SH-SY5Y (cell line): ENCODE measurements around the gene CYP2S1.

Experiments
- GATA2 ChIP-seq: IDR thresholded peaks from 2 replicates; pipeline ENCODE4 v1.6.1; 2011; ENCODE audit warnings: mild to moderate bottlenecking, low read depth, low read length
- GATA3 ChIP-seq: IDR thresholded peaks from 2 replicates; pipeline ENCODE4 v1.6.1; 2011; ENCODE audit warnings: low read depth, mild to moderate bottlenecking, low read length, moderate library complexity

CYP2S1 gene

DNA sequence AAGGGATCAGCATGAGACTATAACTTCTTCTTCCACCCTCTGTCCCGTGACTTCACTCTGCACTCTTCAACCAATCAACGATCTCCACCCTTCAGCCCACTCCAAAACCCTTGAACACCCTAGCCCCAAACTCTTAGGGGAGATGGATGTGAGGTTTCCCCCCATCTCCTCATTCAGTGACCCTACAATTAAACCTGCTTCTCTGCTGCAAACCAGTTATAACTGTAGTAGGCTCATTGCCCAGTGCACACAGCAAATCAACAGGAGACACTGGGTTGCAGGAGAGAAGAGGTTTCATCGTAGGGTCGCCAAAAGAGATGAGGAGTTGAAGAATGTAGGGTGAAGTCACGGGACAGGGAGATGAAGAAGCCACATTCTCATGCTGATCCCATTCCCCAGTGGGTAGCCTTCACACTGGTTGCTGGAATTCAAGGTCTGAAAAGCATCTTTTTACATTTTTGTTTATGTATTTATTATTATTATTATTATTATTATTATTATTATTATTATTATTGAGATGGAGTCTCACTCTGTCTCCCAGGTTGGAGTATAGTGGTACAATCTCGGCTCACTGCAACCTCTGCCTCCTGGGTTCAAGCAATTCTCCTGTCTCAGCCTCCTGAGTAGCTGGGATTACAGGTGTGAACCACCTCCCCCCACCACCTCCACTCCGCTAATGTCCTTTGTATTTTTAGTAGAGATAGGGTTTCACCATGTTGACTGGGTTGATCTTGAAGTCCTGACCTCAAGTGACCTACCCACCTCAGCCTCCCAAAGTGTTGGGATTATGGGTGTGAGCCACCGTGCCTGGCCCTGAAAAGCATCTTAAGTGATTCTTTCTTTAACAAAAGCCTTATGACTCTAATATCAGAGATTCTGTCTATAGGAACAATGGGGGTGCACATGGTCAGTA is 5.8 kb upstream of the CYP2S1 start:
- TF ChIP-seq GATA2 (no peak), GATA3 (no peak)

- TF ChIP-seq GATA3 (no peak), GATA2 (no peak)
These were observed 5.1 kb upstream of the CYP2S1 start for GRCh38 chr19:41187884-41188279.

- no peak for TF ChIP-seq GATA3
- TF ChIP-seq GATA2: no peak
These were observed 3.5 kb upstream of the CYP2S1 start for GRCh38 chr19:41189425-41190065.

- TF ChIP-seq GATA3 (no peak), GATA2 (no peak)
These were observed 574 bp downstream of the CYP2S1 start for GRCh38 chr19:41193430-41194156.

DNA sequence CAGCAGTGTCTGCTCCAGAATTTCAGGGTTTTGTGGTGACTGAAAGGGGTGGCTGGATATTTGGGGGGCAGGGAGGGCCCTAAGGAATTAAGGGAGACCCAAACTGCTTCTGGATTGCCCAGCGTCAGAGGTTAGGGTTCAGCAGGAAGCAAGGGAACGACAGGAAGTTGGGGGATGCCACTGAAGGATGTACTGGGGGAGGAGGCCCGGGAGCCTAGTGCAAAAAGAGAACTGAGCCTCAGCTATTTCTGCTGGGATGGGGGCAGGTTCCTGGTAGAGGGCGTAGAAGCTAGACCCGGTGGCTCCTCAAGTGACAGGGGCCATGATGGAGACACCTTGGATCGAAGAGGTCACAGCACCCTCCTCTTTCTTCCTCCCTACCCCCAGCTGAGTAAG is 1.1 kb downstream of the CYP2S1 start:
- TF ChIP-seq GATA2: no peak
- TF ChIP-seq GATA3: no peak

DNA sequence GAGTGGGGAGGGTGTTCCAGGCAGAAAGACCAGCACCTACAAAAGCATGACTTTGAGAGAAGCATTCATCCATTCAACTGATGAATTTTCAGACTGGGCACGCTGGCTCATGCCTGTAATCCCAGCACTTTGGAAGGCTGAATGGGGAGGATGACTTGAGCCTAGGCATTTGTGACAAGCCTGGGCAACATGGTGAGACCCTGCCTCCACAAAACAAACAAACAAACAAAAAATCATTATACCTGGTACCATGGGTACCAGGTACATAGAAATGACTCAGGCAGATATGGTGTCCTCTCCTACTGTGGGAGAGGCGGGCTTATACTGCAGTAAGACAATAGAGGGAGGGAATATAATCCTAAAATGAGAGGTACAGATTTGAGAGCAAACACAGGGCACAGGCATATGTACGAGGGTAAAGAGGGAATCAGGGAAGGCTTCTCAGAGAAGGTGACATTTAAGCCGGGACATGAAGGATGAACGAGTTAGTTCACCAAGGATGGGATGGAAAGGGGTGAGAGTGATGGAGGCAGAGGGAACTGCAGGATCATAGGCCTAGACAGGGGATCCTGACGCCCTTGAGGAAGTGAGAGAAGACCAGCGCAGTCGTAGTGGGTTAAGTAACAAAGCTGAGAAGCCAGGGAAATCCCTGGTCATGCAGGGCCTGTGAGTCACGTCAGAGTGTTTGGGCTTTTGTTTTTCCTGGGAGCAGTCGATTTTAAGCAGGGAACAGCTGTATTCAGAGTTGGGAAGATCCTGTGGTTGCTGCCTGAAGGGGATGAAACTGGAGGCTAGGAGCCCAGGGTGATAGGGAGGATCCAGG is 2.9 kb downstream of the CYP2S1 start:
- no peak for TF ChIP-seq GATA2
- no peak for TF ChIP-seq GATA3

DNA sequence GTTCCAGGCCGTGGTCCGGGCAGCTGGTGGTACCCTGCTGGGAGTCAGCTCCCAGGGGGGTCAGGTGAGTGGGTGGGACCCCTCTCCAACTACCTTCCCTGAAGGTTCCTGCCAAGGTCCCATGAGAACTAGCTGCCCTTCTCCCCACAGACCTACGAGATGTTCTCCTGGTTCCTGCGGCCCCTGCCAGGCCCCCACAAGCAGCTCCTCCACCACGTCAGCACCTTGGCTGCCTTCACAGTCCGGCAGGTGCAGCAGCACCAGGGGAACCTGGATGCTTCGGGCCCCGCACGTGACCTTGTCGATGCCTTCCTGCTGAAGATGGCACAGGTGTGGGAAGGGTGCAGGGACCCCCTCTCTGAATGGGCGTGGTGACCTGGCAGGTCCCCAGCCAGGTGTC is 5.5 kb downstream of the CYP2S1 start:
- no peak for TF ChIP-seq GATA2
- TF ChIP-seq GATA3: no peak

DNA sequence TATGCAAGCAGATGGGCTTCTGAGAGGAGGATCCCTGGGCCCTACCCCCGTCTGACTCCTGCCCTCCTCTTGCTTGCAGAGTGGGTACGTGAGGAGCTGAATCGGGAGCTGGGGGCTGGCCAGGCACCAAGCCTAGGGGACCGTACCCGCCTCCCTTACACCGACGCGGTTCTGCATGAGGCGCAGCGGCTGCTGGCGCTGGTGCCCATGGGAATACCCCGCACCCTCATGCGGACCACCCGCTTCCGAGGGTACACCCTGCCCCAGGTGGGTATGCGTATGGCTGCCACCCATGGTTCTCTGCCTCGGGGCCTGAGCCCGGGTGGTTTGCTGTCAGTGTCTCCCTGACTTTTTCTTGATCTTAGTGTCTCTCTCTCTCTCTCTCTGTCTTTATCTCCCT is 10.4 kb downstream of the CYP2S1 start:
- no peak for TF ChIP-seq GATA2
- no peak for TF ChIP-seq GATA3

GRCh38 chr19:41205995-41206394 is 13.0 kb downstream of the CYP2S1 start:
- no peak for TF ChIP-seq GATA3
- TF ChIP-seq GATA2: no peak

DNA sequence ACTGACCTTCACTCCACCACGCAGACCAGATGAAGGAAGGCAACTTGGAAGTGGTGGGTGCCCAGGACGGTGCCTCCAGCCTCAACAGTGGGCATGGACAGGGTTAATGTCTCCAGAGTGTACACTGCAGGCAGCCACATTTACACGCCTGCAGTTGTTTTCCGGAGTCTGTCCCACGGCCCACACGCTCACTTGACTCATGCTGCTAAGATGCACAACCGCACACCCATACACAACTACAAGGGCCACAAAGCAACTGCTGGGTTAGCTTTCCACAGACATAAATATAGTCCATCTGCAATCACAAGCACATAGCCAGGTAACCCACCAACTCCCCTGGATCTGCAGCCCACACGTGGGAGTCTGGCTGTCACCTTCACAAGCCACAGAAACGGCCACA is 13.4 kb downstream of the CYP2S1 start:
- TF ChIP-seq GATA2 (no peak), GATA3 (no peak)

DNA sequence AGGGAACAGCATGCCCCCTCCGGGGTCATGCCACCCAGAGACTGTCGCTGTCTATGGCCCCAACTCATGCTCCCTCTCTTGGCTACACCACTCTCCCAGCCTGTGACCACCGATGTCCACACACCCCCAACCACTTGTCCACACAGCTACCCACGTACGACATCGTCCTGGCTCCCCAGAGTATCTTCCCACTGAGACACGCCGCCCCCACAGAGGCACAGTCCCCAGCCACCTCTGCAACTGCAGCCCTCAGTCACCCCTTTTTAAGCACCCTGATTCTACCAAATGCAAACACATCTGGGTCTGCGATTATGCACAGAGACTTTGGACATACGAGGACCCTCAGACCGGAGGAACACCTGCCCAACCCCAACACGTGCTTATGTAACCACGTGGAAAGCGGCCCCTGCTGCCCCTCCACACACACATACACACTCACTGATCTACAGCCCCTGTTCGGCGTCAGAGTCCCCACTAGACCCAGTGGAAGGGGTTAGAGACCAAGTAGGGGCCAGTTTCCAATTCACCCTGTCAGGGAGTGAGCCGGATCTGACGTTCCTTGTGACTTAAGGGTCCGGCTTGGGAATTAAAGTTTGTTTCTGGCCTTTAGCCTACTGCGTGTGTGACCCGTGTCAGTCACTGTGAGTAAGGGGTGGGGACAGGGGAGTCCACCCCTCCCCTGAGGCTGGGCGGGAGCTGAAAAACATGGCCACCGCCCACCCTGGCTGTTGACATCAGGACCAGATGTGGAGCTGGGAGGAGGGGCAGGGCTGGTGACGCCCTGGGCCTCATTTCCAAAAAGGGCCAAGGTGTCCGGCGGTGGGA is 14.1 kb downstream of the CYP2S1 start:
- TF ChIP-seq GATA3 (no peak), GATA2 (no peak)

DNA sequence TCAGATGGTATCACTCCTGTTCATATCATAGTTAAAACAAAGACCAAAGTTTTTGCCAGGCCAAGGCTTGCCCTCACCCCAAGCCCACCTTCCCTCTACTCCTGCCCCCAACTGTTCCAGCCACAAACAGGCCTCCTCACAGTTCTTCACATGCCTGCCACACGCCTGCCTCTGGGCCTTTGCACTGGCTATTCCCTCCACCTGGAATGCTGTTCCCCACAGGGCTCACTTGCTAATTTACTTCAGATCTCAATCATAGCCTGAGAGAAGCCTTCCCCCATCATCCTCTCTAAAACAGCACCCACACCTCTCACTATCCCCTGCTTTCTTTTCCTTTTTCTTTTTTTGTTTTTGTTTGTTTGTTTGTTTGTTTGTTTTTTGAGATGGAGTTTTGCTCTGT is 21.1 kb downstream of the CYP2S1 start:
- TF ChIP-seq GATA3: no peak
- no peak for TF ChIP-seq GATA2

DNA sequence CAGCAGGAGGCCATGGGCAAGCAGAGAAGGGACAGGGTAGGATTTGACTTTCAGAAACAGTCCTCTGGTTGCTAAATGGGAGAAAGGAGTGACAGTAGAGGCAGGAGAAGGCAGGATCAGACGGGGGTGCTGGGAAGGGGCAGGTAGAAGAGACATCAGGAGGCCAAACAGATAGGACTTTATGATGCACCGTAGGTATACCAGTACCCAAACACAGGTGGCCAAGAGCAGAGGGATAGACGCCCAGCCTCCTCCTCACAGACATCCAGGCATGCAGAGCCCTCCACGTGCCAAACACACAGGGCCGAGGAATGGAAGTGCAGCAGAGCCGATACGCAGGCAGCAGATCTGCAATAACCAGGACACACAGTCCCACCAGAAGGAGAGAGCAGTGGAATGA is 24.7 kb downstream of the CYP2S1 start:
- TF ChIP-seq GATA2 (no peak), GATA3 (no peak)

DNA sequence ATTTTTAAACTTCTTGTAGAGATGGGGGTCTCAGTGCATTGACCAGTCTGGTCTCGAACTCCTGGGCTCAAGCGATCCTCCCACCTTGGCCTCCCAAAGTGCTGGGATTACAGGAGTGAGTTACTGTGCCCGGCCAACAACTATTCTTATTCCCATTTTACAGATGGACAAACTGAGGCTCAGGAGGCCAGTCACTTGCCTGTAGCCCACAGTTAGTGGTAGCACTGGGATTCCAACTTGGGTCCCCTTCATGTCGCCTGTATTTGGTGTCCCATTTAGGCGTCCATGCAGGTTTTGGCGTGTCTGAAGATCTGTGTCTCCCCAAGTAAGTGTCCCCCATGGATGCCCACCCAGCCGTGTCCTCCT is 25.2 kb downstream of the CYP2S1 start:
- TF ChIP-seq GATA3 (no peak), GATA2 (no peak)
